Activated CD4-positive, alpha-beta T cell treated with anti-CD3 and anti-CD28 coated beads, Interleukin-2, amount 50 U/mL, for 4 hours (primary cell): ENCODE measurements around the gene MIEN1.
"Not testable (repeated sequence)": the region's sequence is repeated elsewhere in the genome, so short reads cannot be mapped to it uniquely, and the experiment has no call there.

ENCODE experiments used
- DNase-seq, 2 experiments: peaks; one replicate each; pipeline ENCODE4 v3.0.0-alpha.2; 2020

MIEN1 gene

DNA sequence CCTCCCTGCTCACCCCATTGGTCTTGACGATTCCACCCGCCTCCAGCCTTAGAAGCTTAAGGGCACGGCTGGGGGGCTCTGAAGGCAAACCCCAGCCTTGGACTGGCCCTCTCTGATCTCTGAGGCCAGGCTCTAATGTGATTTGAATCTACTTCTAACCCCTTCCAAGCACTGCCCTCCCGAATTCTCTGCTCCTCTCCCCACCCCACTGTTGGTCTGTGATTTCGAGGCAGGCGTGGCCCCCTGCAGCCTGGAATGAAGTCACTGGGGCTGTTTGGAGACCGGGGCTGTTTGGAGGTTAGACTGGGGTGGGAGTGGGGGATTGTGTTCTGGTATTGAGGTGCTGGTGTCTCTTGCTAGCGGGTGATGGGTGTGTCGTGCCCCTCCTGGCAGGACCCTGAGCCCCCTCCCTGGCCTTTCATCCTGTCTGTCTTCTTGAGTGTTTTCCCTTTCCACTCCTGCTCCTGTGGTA lies 9.6 kb upstream of the MIEN1 start:
- no peak for DNase-seq

DNA sequence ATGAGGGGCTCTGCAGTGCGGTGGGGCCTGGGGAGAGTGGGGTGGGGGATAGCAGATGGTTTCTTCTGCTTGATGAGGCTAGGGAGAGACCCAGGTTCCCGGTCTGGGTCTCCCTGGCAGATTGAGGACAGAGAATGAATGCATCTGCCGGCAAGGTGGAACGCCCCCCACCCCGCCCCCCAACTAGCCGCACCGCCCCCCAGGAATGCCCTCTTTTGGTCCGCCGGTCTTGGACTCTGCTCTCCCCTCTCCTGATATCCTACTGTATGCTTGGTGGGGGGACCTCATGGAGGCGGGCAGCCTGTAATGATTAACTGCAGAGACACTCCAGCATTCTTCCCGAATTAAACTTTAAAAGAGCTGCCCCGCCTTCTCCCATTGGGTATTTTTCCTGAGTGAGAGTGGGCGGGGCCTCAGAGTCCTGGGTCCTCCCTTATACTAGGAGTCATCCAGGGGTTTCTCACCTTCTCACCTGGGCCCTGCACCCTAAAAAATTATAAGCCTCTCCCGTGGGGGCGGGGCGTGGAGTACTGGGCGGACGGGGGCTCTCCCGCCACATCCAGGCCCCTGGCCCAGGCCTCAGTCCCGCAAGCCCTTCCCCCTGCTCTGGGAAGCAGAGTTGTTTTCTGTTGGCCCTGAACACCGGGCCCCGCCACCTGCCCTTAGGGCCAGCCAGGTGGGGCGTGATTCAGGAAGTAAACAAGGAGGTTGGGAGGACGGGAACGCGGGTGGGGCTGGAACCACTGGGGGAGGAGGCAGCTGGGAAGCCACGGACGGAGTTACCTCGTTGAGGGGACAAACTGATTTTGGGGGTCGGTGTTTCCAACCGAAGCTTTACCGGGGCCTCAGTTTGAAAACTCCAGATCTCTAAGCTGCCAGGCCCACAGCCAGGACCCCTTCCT lies 8.9 kb upstream of the MIEN1 start:
- DNase-seq: no peak

DNA sequence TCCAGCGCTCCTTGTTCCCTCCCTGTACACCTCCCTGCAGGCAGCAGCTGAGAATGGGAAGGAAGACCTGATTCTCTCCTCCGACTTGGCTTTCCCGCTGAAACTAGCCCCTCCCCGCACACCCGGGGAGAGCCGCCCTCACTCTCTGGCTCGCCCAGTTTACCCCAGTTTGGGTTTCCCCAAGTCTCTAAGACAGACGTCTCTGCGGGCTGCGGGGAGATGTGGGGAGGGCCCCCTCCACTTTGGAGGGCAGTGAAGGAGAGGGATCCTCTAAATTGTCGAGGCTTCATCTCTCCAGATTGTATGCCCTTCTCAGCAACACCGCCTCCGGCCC lies 8.2 kb upstream of the MIEN1 start:
- DNase-seq: peak; percentile 27 to 44

GRCh38 chr17:39737760-39738567 lies 7.6 kb upstream of the MIEN1 start, which contains the start of gene GRB7:
Gene GRB7 (plus strand): TSS chr17:39737938. CDS start chr17:39742302, 4,364 bp downstream.
- DNase-seq: no peak

DNA sequence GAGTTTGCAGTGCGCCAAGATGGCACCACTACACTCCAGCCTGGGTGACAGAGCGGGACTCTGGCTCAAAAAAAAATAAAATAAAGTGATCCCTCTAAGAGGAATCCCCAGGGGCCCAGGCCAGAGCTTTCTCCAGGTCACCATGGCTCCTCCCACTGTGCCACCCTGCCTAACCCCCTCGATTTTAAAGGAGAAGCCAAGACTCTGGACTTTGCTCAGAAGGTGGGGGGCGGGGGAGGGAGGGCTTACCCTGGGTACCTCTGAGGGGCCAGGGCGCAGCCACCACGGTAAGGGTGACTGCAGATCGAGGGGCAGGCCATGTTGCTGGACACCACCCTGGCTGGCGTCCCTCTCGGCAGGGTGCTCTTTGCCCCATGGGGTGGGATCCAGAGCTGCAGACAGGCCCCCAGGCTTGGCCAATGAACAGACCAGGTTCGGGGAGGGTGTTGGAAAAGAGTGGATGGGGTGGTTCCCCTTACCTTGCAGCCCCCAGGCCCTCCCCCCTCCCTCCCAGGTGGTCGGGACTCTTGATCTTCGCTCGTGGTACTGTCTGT lies 7.0 kb upstream of the MIEN1 start:
- no peak for DNase-seq

- no peak for DNase-seq
Observed at GRCh38 chr17:39736319-39737165, 6.2 kb upstream of the MIEN1 start.

- no peak for DNase-seq
Observed at GRCh38 chr17:39735882-39736281, 5.5 kb upstream of the MIEN1 start.

- DNase-seq: no peak
Observed at GRCh38 chr17:39732586-39732985, 2.3 kb upstream of the MIEN1 start.

- no peak for DNase-seq
Observed at GRCh38 chr17:39729280-39729851, 966 bp downstream of the MIEN1 start.

GRCh38 chr17:39727556-39727955 lies 2.8 kb downstream of the MIEN1 start:
- DNase-seq: no peak

DNA sequence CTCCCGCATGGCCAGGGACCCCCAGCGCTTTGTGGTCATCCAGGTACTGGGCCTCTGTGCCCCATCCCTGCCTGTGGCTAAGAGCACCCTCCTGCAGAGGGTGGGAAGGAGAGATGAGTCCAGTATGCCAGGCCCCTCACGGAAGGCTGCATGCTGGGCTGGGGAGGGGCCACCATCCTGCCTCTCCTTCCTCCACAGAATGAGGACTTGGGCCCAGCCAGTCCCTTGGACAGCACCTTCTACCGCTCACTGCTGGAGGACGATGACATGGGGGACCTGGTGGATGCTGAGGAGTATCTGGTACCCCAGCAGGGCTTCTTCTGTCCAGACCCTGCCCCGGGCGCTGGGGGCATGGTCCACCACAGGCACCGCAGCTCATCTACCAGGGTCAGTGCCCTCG lies 3.7 kb downstream of the MIEN1 start:
- no peak for DNase-seq

DNA sequence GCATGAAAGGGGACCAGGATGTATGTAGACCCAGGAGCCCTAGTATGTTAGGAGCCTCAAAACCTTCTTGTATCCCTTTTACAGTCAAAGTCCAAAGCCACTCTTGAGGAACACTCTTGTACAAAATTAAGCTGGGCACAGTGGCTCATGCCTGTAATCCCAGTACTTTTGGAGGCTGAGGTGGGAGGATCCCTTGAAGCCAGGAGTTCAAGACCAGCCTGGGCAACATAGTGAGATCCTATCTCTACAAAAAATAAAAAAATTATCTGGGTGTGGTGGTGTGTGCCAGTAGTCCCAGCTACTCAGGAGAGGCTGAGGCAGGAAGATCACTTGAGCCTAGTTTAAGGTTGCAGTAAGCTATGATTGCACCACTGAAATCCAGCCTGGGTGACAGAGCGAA lies 4.4 kb downstream of the MIEN1 start:
- DNase-seq: not testable (repeated sequence)

DNA sequence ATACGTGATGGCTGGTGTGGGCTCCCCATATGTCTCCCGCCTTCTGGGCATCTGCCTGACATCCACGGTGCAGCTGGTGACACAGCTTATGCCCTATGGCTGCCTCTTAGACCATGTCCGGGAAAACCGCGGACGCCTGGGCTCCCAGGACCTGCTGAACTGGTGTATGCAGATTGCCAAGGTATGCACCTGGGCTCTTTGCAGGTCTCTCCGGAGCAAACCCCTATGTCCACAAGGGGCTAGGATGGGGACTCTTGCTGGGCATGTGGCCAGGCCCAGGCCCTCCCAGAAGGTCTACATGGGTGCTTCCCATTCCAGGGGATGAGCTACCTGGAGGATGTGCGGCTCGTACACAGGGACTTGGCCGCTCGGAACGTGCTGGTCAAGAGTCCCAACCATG lies 5.6 kb downstream of the MIEN1 start:
- no peak for DNase-seq

- DNase-seq: no peak
Observed at GRCh38 chr17:39722965-39723848, 7.1 kb downstream of the MIEN1 start.

GRCh38 chr17:39722104-39722503 lies 8.2 kb downstream of the MIEN1 start:
- DNase-seq: no peak

GRCh38 chr17:39719563-39720355 lies 10.6 kb downstream of the MIEN1 start:
- DNase-seq: no peak

DNA sequence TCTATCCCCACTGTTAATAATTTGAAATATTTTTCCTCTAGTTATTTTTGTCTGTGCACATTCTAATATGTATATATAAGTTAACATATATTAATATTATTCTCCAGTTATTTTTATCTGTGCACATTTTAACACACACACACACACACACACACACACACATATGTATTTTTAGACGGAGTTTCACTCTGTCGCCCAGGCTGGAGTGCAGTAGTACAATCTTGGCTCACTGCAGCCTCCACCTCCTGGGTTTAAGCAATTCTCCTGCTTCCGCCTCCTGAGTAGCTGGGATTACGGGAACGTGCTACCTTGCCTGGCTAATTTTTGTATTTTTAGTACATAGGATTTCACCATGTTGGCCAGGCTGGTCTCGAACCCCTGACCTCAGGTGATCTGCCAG lies 12.7 kb downstream of the MIEN1 start:
- DNase-seq: no peak

GRCh38 chr17:39716879-39717536 lies 13.3 kb downstream of the MIEN1 start:
- DNase-seq: no peak

DNA sequence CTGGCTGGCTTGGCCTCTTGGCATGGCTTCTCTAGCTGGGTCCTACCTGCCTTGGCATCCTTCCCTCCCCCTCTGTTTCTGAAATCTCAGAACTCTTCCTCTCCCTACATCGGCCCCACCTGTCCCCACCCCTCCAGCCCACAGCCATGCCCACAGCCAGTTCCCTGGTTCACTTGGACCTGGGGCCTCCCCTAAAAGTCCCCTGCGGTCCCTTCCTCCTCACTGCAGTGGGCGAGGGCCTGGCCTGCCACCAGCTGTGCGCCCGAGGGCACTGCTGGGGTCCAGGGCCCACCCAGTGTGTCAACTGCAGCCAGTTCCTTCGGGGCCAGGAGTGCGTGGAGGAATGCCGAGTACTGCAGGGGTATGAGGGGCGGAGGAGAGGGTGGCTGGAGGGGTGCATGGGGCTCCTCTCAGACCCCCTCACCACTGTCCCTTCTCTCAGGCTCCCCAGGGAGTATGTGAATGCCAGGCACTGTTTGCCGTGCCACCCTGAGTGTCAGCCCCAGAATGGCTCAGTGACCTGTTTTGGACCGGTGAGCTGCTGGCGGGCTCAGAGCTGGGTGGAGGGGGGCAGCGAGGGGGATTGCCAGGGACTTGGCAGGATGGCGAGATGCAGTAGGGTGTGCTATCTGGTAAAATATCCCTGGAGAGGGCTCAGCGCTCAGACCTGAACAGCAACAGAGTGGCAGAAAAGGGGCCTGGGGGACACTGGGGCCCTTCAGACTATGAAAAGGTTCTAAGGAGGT lies 14.1 kb downstream of the MIEN1 start:
- no peak for DNase-seq
